Cortex of kidney (tissue), 1 donor: Measurements from ENCODE around the gene DACH2.
"Not testable (repeated sequence)": the region's sequence is repeated elsewhere in the genome, so short reads cannot be mapped to it uniquely, and the experiment has no call there.

Experiments
- DNase-seq: peaks from one replicate; lab custom pipeline; 2025; lab: John Stamatoyannopoulos, UW

Gene DACH2

GRCh38 chrX:86148024-86148511 lies at the start of gene DACH2:
Gene DACH2, plus strand, starts transcription at chrX:86148451.
- DNase-seq = peak; percentile 5

- DNase-seq = no peak
These were observed 45.9 kb upstream of the DACH2 start for GRCh38 chrX:86102341-86102740.

- no peak for DNase-seq
These were observed 45.2 kb upstream of the DACH2 start for GRCh38 chrX:86103061-86103460.

GRCh38 chrX:86104526-86104925 lies 43.7 kb upstream of the DACH2 start:
- DNase-seq = no peak

GRCh38 chrX:86121916-86122315 lies 26.3 kb upstream of the DACH2 start:
- DNase-seq = no peak

- no peak for DNase-seq
These were observed 14.5 kb upstream of the DACH2 start for GRCh38 chrX:86133761-86134160.

- no peak for DNase-seq
These were observed 11.2 kb upstream of the DACH2 start for GRCh38 chrX:86137071-86137470.

GRCh38 chrX:86141786-86142185 lies 6.5 kb upstream of the DACH2 start:
- no peak for DNase-seq

GRCh38 chrX:86146102-86146501 lies 2.1 kb upstream of the DACH2 start:
- DNase-seq = no peak

GRCh38 chrX:86148594-86148993 lies 343 bp downstream of the DACH2 start:
- no peak for DNase-seq

GRCh38 chrX:86149119-86149518 lies 868 bp downstream of the DACH2 start:
- DNase-seq = no peak

GRCh38 chrX:86154553-86154952 lies 6.3 kb downstream of the DACH2 start:
- no peak for DNase-seq

- no peak for DNase-seq
These were observed 23.1 kb downstream of the DACH2 start for GRCh38 chrX:86171366-86171765.

GRCh38 chrX:86178906-86179305 lies 30.7 kb downstream of the DACH2 start:
- no peak for DNase-seq

- DNase-seq = not testable (repeated sequence)
These were observed 33.1 kb downstream of the DACH2 start for GRCh38 chrX:86181325-86181724.

GRCh38 chrX:86192827-86193226 lies 44.6 kb downstream of the DACH2 start:
- DNase-seq = no peak

GRCh38 chrX:86194758-86195157 lies 46.5 kb downstream of the DACH2 start:
- no peak for DNase-seq

GRCh38 chrX:86195343-86195742 lies 47.1 kb downstream of the DACH2 start:
- DNase-seq = no peak

GRCh38 chrX:86197815-86198214 lies 49.6 kb downstream of the DACH2 start:
- no peak for DNase-seq

GRCh38 chrX:86210772-86211171 lies 62.5 kb downstream of the DACH2 start:
- no peak for DNase-seq

- DNase-seq = no peak
These were observed 67.0 kb downstream of the DACH2 start for GRCh38 chrX:86215260-86215659.

GRCh38 chrX:86237482-86237881 lies 89.2 kb downstream of the DACH2 start:
- no peak for DNase-seq

- DNase-seq = no peak
These were observed 93.3 kb downstream of the DACH2 start for GRCh38 chrX:86241547-86241946.

GRCh38 chrX:86263526-86263925 lies 115.3 kb downstream of the DACH2 start:
- no peak for DNase-seq

GRCh38 chrX:86295293-86295692 lies 147.0 kb downstream of the DACH2 start:
- DNase-seq = no peak
